Measurements from ENCODE around the gene GBP4. TPM values are rescaled to one million over a fixed set of nuclear protein-coding genes. Genes with fewer than 3 reads are reported as not detected.

Gene GBP4
- total and polyA plus RNA-seq, 9 of the 15 experiments (the other 6 are each of a cell fraction or from before 2014, with no cell fraction given) = 0.04 to 0.40 (median 0.11) TPM

DNA sequence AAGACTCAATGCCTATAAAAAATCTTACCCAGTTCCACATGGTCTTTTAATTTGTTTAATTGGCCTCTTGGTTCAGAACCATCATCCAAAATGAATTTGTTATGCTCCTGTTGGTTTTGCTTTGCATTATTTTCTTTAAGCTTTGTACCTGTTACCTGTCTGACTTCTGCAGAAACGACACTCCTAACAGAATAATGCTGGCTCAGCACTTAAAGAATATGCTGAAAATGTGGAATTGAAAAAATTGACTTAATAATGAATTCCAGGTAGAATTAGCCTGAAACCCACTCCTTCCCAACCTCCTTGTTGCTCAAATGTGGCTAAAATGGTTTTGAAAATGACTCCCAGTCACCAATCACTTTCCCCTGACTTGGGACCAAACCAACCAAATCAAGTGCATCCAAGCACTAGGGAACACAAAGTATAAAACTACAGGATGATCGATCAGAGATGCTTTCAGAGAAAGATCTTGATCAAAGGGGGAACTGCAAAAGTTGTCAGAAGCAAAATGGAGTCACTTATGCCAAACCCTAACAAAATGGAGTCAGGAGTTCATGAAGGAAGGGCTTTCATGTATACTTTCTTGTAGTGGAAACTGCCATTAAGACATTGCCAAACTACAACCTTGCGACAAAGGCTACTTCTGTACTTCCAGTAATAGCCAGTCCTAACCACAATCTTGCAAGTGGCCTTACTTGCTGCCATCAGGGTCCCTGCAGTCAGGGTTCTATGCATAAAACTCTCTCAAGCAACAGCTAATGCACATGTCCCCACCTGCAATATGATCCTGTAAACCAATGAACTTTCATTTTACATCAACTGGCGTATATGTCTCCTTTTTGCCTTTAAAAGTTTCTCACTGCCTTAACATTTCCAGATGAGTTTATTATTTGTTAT, 28.3 kb downstream of the GBP4 start (continued):
- TF ChIP-seq ZSCAN32 (CRISPR knock-in tag; IDR thresholded peaks at IDR 0.05) (0 out of 2 replicates have a peak, but pooled peaks have one; percentile 20), PYGO2 (tag; IDR thresholded peaks at IDR 0.05) (peak; percentile 76; the same call in 1 of the 2 replicates), BACH1 (tag; IDR thresholded peaks at IDR 0.05) (peak; percentile 93), NR2F6 (CRISPR knock-in tag; IDR thresholded peaks at IDR 0.05) (no peak), IRF2 (CRISPR knock-in tag; IDR thresholded peaks at IDR 0.05) (no peak), SRSF7 (optimal IDR thresholded peaks at IDR 0.05; ENCODE audit: low read depth, low read length) (no peak), TEAD4 (IDR thresholded peaks at IDR 0.05; ENCODE audit: low read length) (no peak), TEAD4 (CRISPR knock-in tag; IDR thresholded peaks at IDR 0.05; ENCODE audit: borderline replicate concordance) (no peak), ZNF507 (tag; conservative IDR thresholded peaks at IDR 0.05) (no peak), TAL1 (IDR thresholded peaks at IDR 0.05) (no peak), MAFK (IDR thresholded peaks at IDR 0.05; ENCODE audit: low read length) (peak; percentile 90), NFXL1 (CRISPR knock-in tag; IDR thresholded peaks at IDR 0.05) (peak; percentile 96), PRMT5 (CRISPR knock-in tag; IDR thresholded peaks at IDR 0.05) (no peak), ZNF830 (CRISPR knock-in tag; IDR thresholded peaks at IDR 0.05) (no peak), BCL6 (CRISPR knock-in tag; IDR thresholded peaks at IDR 0.05) (peak; percentile 78; the same call in 1 of the 2 replicates), GTF2A2 (tag; IDR thresholded peaks at IDR 0.05) (peak; percentile 96), MEF2D (tag; conservative IDR thresholded peaks at IDR 0.05; ENCODE audit: low read depth) (peak; percentile 91), ZNF79 (CRISPR knock-in tag; IDR thresholded peaks at IDR 0.05; ENCODE audit: low read depth) (peak; percentile 88)
- TF ChIP-seq, protein P1, sequence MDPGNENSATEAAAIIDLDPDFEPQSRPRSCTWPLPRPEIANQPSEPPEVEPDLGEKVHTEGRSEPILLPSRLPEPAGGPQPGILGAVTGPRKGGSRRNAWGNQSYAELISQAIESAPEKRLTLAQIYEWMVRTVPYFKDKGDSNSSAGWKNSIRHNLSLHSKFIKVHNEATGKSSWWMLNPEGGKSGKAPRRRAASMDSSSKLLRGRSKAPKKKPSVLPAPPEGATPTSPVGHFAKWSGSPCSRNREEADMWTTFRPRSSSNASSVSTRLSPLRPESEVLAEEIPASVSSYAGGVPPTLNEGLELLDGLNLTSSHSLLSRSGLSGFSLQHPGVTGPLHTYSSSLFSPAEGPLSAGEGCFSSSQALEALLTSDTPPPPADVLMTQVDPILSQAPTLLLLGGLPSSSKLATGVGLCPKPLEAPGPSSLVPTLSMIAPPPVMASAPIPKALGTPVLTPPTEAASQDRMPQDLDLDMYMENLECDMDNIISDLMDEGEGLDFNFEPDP (CRISPR knock-in tag; IDR thresholded peaks at IDR 0.05) = peak; percentile 90; the same call in 1 of the 2 replicates
- TF ChIP-seq, protein P2, sequence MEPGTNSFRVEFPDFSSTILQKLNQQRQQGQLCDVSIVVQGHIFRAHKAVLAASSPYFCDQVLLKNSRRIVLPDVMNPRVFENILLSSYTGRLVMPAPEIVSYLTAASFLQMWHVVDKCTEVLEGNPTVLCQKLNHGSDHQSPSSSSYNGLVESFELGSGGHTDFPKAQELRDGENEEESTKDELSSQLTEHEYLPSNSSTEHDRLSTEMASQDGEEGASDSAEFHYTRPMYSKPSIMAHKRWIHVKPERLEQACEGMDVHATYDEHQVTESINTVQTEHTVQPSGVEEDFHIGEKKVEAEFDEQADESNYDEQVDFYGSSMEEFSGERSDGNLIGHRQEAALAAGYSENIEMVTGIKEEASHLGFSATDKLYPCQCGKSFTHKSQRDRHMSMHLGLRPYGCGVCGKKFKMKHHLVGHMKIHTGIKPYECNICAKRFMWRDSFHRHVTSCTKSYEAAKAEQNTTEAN (CRISPR knock-in tag; IDR thresholded peaks at IDR 0.05) = no peak
- TF ChIP-seq, protein P3, sequence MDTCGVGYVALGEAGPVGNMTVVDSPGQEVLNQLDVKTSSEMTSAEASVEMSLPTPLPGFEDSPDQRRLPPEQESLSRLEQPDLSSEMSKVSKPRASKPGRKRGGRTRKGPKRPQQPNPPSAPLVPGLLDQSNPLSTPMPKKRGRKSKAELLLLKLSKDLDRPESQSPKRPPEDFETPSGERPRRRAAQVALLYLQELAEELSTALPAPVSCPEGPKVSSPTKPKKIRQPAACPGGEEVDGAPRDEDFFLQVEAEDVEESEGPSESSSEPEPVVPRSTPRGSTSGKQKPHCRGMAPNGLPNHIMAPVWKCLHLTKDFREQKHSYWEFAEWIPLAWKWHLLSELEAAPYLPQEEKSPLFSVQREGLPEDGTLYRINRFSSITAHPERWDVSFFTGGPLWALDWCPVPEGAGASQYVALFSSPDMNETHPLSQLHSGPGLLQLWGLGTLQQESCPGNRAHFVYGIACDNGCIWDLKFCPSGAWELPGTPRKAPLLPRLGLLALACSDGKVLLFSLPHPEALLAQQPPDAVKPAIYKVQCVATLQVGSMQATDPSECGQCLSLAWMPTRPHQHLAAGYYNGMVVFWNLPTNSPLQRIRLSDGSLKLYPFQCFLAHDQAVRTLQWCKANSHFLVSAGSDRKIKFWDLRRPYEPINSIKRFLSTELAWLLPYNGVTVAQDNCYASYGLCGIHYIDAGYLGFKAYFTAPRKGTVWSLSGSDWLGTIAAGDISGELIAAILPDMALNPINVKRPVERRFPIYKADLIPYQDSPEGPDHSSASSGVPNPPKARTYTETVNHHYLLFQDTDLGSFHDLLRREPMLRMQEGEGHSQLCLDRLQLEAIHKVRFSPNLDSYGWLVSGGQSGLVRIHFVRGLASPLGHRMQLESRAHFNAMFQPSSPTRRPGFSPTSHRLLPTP (IDR thresholded peaks at IDR 0.05; ENCODE audit: borderline replicate concordance, extremely low read depth, insufficient read length) = no peak
- TF ChIP-seq, protein P4, sequence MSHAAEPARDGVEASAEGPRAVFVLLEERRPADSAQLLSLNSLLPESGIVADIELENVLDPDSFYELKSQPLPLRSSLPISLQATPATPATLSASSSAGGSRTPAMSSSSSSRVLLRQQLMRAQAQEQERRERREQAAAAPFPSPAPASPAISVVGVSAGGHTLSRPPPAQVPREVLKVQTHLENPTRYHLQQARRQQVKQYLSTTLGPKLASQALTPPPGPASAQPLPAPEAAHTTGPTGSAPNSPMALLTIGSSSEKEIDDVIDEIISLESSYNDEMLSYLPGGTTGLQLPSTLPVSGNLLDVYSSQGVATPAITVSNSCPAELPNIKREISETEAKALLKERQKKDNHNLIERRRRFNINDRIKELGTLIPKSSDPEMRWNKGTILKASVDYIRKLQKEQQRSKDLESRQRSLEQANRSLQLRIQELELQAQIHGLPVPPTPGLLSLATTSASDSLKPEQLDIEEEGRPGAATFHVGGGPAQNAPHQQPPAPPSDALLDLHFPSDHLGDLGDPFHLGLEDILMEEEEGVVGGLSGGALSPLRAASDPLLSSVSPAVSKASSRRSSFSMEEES (CRISPR knock-in tag; IDR thresholded peaks at IDR 0.05) = no peak

Measured in K562 (cell line).